Esophagus squamous epithelium (tissue), 4 donors: Measurements from ENCODE around the gene PITRM1.

Experiments
- POLR2A ChIP-seq, 4 donors: fragments of 450-650 bp; IDR thresholded peaks; one replicate each; pipeline ENCODE4 v1.6.1; 2017; ENCODE audit warnings: antibody characterized with exemption in 4 of 4, mild to moderate bottlenecking in 4 of 4, moderate library complexity in 3 of 4
- TF ChIP-seq, protein P1 (sequence below), 6 experiments: fragments of 450-650 bp in 4 of 6; fragments of 200-600 bp in 2 of 6; sonication (generic) in 2 of 6; IDR thresholded peaks; one replicate each; pipeline ENCODE4 v1.5.1; 2016 to 2019; ENCODE audit warnings: antibody characterized with exemption in 6 of 6, mild to moderate bottlenecking in 4 of 6, moderate library complexity in 4 of 6

- TF ChIP-seq, protein P1, sequence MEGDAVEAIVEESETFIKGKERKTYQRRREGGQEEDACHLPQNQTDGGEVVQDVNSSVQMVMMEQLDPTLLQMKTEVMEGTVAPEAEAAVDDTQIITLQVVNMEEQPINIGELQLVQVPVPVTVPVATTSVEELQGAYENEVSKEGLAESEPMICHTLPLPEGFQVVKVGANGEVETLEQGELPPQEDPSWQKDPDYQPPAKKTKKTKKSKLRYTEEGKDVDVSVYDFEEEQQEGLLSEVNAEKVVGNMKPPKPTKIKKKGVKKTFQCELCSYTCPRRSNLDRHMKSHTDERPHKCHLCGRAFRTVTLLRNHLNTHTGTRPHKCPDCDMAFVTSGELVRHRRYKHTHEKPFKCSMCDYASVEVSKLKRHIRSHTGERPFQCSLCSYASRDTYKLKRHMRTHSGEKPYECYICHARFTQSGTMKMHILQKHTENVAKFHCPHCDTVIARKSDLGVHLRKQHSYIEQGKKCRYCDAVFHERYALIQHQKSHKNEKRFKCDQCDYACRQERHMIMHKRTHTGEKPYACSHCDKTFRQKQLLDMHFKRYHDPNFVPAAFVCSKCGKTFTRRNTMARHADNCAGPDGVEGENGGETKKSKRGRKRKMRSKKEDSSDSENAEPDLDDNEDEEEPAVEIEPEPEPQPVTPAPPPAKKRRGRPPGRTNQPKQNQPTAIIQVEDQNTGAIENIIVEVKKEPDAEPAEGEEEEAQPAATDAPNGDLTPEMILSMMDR (IDR thresholded peaks at IDR 0.05), result no peak
- no peak for TF ChIP-seq POLR2A (IDR thresholded peaks at IDR 0.05)
Observed at GRCh38 chr10:3132036-3133025, 40.3 kb downstream of the PITRM1 start.
